Measurements from ENCODE around the gene ARID4B.

DNA sequence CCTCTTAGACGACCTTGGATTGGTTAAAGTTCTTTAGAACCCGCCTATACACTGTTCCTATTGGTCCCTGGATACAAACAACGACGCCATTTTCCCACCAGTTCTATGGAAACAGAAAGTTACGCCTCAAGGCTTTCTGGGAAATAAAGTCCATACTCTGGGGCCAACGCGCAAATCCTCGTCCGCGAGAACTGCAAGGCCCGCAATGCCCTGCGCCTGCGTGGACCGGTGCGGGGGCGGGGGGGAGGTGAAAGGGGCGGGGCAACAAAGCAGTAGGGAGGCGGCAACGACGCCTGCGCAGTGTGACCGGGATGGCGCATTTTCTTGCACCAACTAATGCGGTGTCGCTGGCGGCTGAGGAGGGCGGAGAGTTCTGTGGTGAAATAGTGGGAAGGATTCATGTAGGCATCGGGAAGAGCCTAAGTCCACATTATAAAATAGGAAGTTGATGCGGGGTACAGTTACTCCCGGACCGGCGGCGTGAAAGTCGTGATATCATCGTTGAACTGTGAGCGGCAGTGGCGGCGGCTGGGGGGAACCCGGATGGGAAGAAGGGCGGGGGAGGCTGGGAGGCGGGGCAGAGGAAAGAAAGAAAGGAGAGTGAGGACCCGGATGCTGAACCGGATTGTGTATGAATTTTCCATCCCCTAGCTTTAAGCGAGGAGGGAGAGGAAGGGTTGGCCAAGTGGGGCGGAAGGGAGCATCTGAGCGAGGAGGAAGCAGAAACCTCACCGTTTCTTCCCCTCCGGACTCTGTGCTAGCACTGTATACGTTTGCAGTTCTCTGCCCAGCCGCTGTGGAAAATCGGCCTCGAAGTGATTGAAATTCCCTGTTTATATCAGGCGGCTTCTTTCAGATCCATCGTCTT, 526 bp upstream of the ARID4B start, which contains the start of gene GGPS1:
- TF ChIP-seq, protein P1, sequence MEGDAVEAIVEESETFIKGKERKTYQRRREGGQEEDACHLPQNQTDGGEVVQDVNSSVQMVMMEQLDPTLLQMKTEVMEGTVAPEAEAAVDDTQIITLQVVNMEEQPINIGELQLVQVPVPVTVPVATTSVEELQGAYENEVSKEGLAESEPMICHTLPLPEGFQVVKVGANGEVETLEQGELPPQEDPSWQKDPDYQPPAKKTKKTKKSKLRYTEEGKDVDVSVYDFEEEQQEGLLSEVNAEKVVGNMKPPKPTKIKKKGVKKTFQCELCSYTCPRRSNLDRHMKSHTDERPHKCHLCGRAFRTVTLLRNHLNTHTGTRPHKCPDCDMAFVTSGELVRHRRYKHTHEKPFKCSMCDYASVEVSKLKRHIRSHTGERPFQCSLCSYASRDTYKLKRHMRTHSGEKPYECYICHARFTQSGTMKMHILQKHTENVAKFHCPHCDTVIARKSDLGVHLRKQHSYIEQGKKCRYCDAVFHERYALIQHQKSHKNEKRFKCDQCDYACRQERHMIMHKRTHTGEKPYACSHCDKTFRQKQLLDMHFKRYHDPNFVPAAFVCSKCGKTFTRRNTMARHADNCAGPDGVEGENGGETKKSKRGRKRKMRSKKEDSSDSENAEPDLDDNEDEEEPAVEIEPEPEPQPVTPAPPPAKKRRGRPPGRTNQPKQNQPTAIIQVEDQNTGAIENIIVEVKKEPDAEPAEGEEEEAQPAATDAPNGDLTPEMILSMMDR (IDR thresholded peaks at IDR 0.05), result peak in 2 of 6 experiments; percentile 16 to 33
- peak in 3 of 4 donors; percentile 24 to 90 (median 65) for TF ChIP-seq POLR2A (IDR thresholded peaks at IDR 0.05)
